Measurements from ENCODE around the gene LGALS14.
"Not testable (repeated sequence)": the region's sequence is repeated elsewhere in the genome, so short reads cannot be mapped to it uniquely, and the experiment has no call there.

The LGALS14 gene, protein sequence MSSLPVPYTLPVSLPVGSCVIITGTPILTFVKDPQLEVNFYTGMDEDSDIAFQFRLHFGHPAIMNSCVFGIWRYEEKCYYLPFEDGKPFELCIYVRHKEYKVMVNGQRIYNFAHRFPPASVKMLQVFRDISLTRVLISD

DNA sequence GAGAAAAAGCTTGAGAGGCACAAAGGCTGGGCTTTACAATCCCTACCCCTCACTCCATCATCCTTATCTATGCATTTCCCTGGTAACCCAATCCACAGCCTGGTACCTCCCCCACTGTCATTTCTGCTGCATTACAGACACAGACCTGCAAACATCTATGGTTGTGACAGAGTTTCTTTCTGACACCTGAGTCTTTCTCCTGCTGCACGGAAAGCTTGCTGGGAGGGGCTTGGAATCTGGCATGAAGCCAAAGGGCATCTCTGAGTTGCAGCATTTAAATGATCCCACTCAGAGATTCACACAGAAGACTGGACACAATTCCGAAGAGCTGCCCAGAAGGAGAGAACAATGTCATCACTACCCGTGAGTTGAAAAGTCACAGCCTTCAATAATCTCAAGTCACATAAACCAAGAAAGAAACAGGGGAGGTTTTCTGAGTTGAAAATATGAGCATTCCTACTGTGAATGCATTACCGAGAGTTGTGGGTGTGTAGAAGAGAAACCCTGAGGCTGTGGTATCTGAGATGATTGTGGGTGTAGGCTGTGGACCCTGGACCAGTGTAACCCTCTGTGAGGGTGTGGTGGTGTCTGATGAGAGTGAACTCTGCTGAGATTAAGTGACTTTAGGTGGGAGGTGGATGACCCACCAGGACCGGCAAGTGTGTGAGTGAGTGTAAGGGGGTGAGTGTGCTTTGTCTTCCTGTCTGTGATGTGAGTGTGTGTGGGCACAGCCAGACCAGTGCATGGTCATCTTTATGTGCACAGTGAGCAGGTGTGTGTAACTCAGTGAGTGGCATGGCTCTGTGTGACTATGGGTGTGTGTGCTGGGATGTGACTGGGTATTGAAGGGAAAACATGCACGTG lies at the start of gene LGALS14:
Gene LGALS14 (plus strand): TSS at position 301 of the 864 bp plus-strand sequence. CDS start 48 bp downstream, at position 349.
- Histone ChIP-seq H3K9ac (ENCODE audit: low read length in 5 of 5) (no peak within 1 kb of the TSS), H3K4me3 (ENCODE audit: low read depth in 1 of 5, low read length in 5 of 5) (no peak within 1 kb of the TSS), H3K27me3 (ENCODE audit: control insufficient read depth in 5 of 5, insufficient read depth in 4 of 5, low read length in 5 of 5) (no peaks in the 10 kb centered on the region), H3K4me1 (ENCODE audit: control insufficient read depth in 5 of 5, insufficient read depth in 5 of 5, low read length in 5 of 5) (no peaks in the 10 kb centered on the region), H3K9me3 (ENCODE audit: control insufficient read depth in 5 of 5, low read length in 5 of 5) (no peaks in the 10 kb centered on the region), H3K36me3 (ENCODE audit: control insufficient read depth in 5 of 5, insufficient read depth in 5 of 5, low read length in 5 of 5) (no peaks in the 10 kb centered on the region), H3K27ac (ENCODE audit: low read depth, low read length) (no peak within 1 kb of the TSS)

GRCh38 chr19:39655613-39656012 lies 48.7 kb upstream of the LGALS14 start, which contains the start of gene LGALS16:
Gene LGALS16 (plus strand): TSS chr19:39655913. CDS start chr19:39655962, 49 bp downstream.
- no peak within 1 kb of the TSS for H3K9ac ChIP-seq (ENCODE audit: low read length in 5 of 5)
- H3K27ac ChIP-seq (ENCODE audit: low read depth, low read length), result no peak within 1 kb of the TSS
- no peaks in the 10 kb centered on the region for H3K36me3 ChIP-seq (ENCODE audit: control insufficient read depth in 5 of 5, insufficient read depth in 5 of 5, low read length in 5 of 5)
- no peak within 1 kb of the TSS for H3K4me3 ChIP-seq (ENCODE audit: low read depth in 1 of 5, low read length in 5 of 5)
- no peaks in the 10 kb centered on the region for H3K27me3 ChIP-seq (ENCODE audit: control insufficient read depth in 5 of 5, insufficient read depth in 4 of 5, low read length in 5 of 5)
- H3K4me1 ChIP-seq (ENCODE audit: control insufficient read depth in 5 of 5, insufficient read depth in 5 of 5, low read length in 5 of 5), result no peaks in the 10 kb centered on the region
- no peaks in the 10 kb centered on the region for H3K9me3 ChIP-seq (ENCODE audit: control insufficient read depth in 5 of 5, low read length in 5 of 5)

DNA sequence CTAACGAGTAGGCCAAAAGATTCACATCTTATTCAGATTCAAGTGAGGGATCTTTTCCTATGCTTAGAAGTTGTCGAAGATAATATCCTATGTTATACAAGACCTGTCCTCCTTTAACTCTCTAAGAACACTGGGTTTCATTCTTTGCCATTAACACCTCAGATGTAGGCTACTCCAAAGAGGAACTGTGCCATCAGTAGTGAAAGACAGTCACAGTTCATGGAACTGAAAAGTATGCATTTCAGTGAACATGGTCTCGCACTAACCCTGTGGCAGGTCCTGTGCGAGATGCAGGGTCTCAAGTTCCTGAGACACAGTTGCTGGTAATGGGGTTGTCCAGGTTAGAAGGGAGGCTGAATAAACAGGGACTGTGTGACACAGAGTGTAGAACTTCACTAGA lies 44.5 kb upstream of the LGALS14 start:
- no peaks in the 10 kb centered on the region for H3K9me3 ChIP-seq (ENCODE audit: control insufficient read depth in 5 of 5, low read length in 5 of 5)
- H3K27ac ChIP-seq (ENCODE audit: low read depth, low read length), result no peak overlapping the region
- no peaks in the 10 kb centered on the region for H3K4me1 ChIP-seq (ENCODE audit: control insufficient read depth in 5 of 5, insufficient read depth in 5 of 5, low read length in 5 of 5)
- no peak overlapping the region for H3K4me3 ChIP-seq (ENCODE audit: low read depth in 1 of 5, low read length in 5 of 5)
- no peaks in the 10 kb centered on the region for H3K36me3 ChIP-seq (ENCODE audit: control insufficient read depth in 5 of 5, insufficient read depth in 5 of 5, low read length in 5 of 5)
- no peaks in the 10 kb centered on the region for H3K27me3 ChIP-seq (ENCODE audit: control insufficient read depth in 5 of 5, insufficient read depth in 4 of 5, low read length in 5 of 5)
- H3K9ac ChIP-seq (ENCODE audit: low read length in 5 of 5), result no peak overlapping the region

DNA sequence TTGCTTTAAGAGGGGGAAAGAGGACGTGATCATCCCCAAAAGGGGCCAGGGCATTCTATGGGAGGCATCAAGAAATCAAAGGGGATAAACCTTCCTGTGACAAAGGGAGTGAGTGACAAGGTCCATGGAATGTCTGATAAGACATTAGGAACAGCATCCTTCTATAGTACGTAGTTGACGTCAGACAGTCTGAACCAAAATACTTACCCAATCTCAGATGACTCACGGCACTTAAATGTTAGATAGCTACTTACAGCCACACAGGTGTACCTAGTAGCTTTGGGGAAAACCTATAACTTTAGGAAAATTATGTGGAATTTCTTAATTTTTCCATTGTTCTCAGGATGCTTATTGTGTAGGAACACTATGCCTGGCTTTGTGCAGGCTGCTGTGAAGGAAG lies 43.6 kb upstream of the LGALS14 start:
- Histone ChIP-seq H3K4me1 (ENCODE audit: control insufficient read depth in 5 of 5, insufficient read depth in 5 of 5, low read length in 5 of 5) (no peaks in the 10 kb centered on the region), H3K9ac (ENCODE audit: low read length in 5 of 5) (no peak overlapping the region), H3K27me3 (ENCODE audit: control insufficient read depth in 5 of 5, insufficient read depth in 4 of 5, low read length in 5 of 5) (no peaks in the 10 kb centered on the region), H3K9me3 (ENCODE audit: control insufficient read depth in 5 of 5, low read length in 5 of 5) (no peaks in the 10 kb centered on the region), H3K27ac (ENCODE audit: low read depth, low read length) (no peak overlapping the region), H3K36me3 (ENCODE audit: control insufficient read depth in 5 of 5, insufficient read depth in 5 of 5, low read length in 5 of 5) (no peaks in the 10 kb centered on the region), H3K4me3 (ENCODE audit: low read depth in 1 of 5, low read length in 5 of 5) (no peak overlapping the region)

DNA sequence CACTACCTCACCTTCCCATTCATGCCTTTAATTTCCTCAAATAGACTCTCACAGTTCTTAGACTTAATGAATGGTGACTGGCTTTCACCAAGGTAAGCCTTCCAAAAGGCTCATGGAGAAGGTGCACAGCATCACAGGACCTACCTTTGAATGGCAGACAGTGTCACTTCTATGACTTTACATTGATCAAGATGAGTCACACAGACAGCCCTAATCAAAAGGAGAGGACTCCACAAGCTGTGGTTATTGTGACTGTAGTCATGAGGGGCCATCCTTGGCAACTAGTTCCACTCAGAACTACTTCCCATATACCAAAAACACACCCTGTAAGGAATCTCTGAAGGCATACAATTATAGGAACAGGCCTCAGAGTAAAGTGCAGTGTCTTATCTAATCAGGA lies 42.7 kb upstream of the LGALS14 start:
- Histone ChIP-seq H3K27ac (ENCODE audit: low read depth, low read length) (no peak overlapping the region), H3K9me3 (ENCODE audit: control insufficient read depth in 5 of 5, low read length in 5 of 5) (no peaks in the 10 kb centered on the region), H3K4me1 (ENCODE audit: control insufficient read depth in 5 of 5, insufficient read depth in 5 of 5, low read length in 5 of 5) (no peaks in the 10 kb centered on the region), H3K9ac (ENCODE audit: low read length in 5 of 5) (no peak overlapping the region), H3K4me3 (ENCODE audit: low read depth in 1 of 5, low read length in 5 of 5) (no peak overlapping the region), H3K27me3 (ENCODE audit: control insufficient read depth in 5 of 5, insufficient read depth in 4 of 5, low read length in 5 of 5) (no peaks in the 10 kb centered on the region), H3K36me3 (ENCODE audit: control insufficient read depth in 5 of 5, insufficient read depth in 5 of 5, low read length in 5 of 5) (no peaks in the 10 kb centered on the region)

DNA sequence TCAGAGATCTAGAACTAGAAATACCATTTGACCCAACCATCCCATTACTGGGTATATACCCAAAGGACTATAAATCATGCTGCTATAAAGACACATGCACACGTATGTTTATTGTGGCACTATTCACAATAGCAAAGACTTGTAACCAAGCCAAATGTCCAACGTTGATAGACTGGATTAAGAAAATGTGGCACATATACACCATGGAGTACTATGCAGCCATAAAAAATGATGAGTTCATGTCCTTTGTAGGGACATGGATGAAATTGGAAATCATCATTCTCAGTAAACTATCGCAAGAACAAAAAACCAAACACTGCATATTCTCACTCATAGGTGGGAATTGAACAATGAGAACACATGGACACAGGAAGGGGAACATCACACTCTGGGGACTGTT lies 34.4 kb upstream of the LGALS14 start:
- not testable (repeated sequence) for H3K4me1 ChIP-seq (ENCODE audit: control insufficient read depth in 5 of 5, insufficient read depth in 5 of 5, low read length in 5 of 5); H3K9me3 ChIP-seq (ENCODE audit: control insufficient read depth in 5 of 5, low read length in 5 of 5); H3K27ac ChIP-seq (ENCODE audit: low read depth, low read length); H3K9ac ChIP-seq (ENCODE audit: low read length in 5 of 5); H3K36me3 ChIP-seq (ENCODE audit: control insufficient read depth in 5 of 5, insufficient read depth in 5 of 5, low read length in 5 of 5); H3K27me3 ChIP-seq (ENCODE audit: control insufficient read depth in 5 of 5, insufficient read depth in 4 of 5, low read length in 5 of 5); H3K4me3 ChIP-seq (ENCODE audit: low read depth in 1 of 5, low read length in 5 of 5)

DNA sequence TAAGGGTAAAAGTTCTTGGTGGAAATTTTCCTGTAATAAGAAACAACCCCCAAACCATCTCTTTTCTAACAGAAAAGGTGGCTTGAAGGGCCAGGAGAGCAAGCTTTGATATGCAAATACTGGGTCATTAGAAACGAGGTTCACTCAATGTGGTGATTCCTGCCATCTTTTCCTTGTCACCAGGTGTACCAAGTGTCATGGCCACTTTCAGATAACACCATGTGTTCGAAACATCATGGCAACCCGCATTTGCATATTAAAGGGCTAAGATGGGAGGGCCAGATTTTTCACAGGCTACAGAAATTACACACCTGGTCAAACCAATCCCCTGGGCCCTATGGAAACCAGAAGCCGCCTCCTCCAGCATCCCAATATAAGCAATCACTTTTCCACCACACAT lies 33.3 kb upstream of the LGALS14 start:
- H3K9ac ChIP-seq (ENCODE audit: low read length in 5 of 5), result no peak overlapping the region
- H3K4me3 ChIP-seq (ENCODE audit: low read depth in 1 of 5, low read length in 5 of 5), result no peak overlapping the region
- H3K4me1 ChIP-seq (ENCODE audit: control insufficient read depth in 5 of 5, insufficient read depth in 5 of 5, low read length in 5 of 5), result no peaks in the 10 kb centered on the region

DNA sequence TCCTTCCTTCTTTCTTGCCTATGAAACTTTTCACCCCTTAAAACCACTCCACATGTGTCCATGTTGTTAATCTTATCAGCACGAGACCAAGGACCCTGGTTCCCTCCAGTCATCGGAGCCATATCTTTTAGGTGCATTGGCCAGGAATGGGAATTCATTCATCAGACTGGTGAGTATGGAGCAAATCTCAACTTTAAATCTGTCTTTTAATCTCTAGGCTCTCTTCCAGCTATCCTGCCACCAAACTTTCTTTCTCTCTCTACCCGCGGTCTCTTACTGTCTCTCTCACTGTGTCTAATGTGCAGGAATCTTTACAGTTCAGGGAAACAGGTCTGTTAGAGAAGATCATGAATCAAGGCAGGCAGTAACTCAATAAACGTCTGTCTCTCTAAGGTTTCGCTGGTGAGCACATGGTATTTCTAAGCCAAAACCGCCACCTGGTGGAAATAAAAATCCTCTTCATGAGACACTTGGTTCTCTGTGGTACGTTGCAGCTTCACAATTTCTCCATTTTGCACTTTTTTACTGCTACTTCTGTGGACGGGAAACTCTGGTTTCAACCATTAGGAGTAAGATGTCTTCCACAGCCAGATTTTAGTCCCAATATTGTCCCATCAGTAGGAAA lies 32.4 kb upstream of the LGALS14 start:
- Histone ChIP-seq H3K27me3 (ENCODE audit: control insufficient read depth in 5 of 5, insufficient read depth in 4 of 5, low read length in 5 of 5) (peaks cover 0 to 6% (median 0%) of the 10 kb centered on the region in 5 donors), H3K27ac (ENCODE audit: low read depth, low read length) (no peak overlapping the region), H3K4me3 (ENCODE audit: low read depth in 1 of 5, low read length in 5 of 5) (no peak overlapping the region), H3K9me3 (ENCODE audit: control insufficient read depth in 5 of 5, low read length in 5 of 5) (no peaks in the 10 kb centered on the region), H3K4me1 (ENCODE audit: control insufficient read depth in 5 of 5, insufficient read depth in 5 of 5, low read length in 5 of 5) (no peaks in the 10 kb centered on the region), H3K9ac (ENCODE audit: low read length in 5 of 5) (no peak overlapping the region), H3K36me3 (ENCODE audit: control insufficient read depth in 5 of 5, insufficient read depth in 5 of 5, low read length in 5 of 5) (no peaks in the 10 kb centered on the region)

More for the DNA sequence above, 33.3 kb upstream of the LGALS14 start:
- no peaks in the 10 kb centered on the region for H3K9me3 ChIP-seq (ENCODE audit: control insufficient read depth in 5 of 5, low read length in 5 of 5)
- H3K27me3 ChIP-seq (ENCODE audit: control insufficient read depth in 5 of 5, insufficient read depth in 4 of 5, low read length in 5 of 5), result peaks cover 0 to 6% (median 0%) of the 10 kb centered on the region in 5 donors
- no peak overlapping the region for H3K27ac ChIP-seq (ENCODE audit: low read depth, low read length)
- H3K36me3 ChIP-seq (ENCODE audit: control insufficient read depth in 5 of 5, insufficient read depth in 5 of 5, low read length in 5 of 5), result no peaks in the 10 kb centered on the region

- Histone ChIP-seq H3K4me3 (ENCODE audit: low read depth in 1 of 5, low read length in 5 of 5) (no peak overlapping the region), H3K27ac (ENCODE audit: low read depth, low read length) (no peak overlapping the region), H3K27me3 (ENCODE audit: control insufficient read depth in 5 of 5, insufficient read depth in 4 of 5, low read length in 5 of 5) (peaks cover 0 to 6% (median 0%) of the 10 kb centered on the region in 5 donors), H3K36me3 (ENCODE audit: control insufficient read depth in 5 of 5, insufficient read depth in 5 of 5, low read length in 5 of 5) (no peaks in the 10 kb centered on the region), H3K9me3 (ENCODE audit: control insufficient read depth in 5 of 5, low read length in 5 of 5) (no peaks in the 10 kb centered on the region), H3K4me1 (ENCODE audit: control insufficient read depth in 5 of 5, insufficient read depth in 5 of 5, low read length in 5 of 5) (no peaks in the 10 kb centered on the region), H3K9ac (ENCODE audit: low read length in 5 of 5) (no peak overlapping the region)
These were observed 31.8 kb upstream of the LGALS14 start for GRCh38 chr19:39672473-39672872.

GRCh38 chr19:39673862-39674261 lies 30.4 kb upstream of the LGALS14 start:
- H3K9me3 ChIP-seq (ENCODE audit: control insufficient read depth in 5 of 5, low read length in 5 of 5); H3K36me3 ChIP-seq (ENCODE audit: control insufficient read depth in 5 of 5, insufficient read depth in 5 of 5, low read length in 5 of 5); H3K27ac ChIP-seq (ENCODE audit: low read depth, low read length); H3K27me3 ChIP-seq (ENCODE audit: control insufficient read depth in 5 of 5, insufficient read depth in 4 of 5, low read length in 5 of 5); H3K4me3 ChIP-seq (ENCODE audit: low read depth in 1 of 5, low read length in 5 of 5); H3K9ac ChIP-seq (ENCODE audit: low read length in 5 of 5): not testable (repeated sequence)
- peaks cover 2 to 12% (median 11%) of the 10 kb centered on the region in 5 donors for H3K4me1 ChIP-seq (ENCODE audit: control insufficient read depth in 5 of 5, insufficient read depth in 5 of 5, low read length in 5 of 5)
